HG03571 (cell line): ENCODE data around the gene KCNMA1.

Source experiments
- ATAC-seq: cut with Tn5 transposase; IDR thresholded peaks from one replicate; pipeline ENCODE4 v1.9.1; 2021; ENCODE audit not compliant: unreplicated experiment

The KCNMA1 gene

DNA sequence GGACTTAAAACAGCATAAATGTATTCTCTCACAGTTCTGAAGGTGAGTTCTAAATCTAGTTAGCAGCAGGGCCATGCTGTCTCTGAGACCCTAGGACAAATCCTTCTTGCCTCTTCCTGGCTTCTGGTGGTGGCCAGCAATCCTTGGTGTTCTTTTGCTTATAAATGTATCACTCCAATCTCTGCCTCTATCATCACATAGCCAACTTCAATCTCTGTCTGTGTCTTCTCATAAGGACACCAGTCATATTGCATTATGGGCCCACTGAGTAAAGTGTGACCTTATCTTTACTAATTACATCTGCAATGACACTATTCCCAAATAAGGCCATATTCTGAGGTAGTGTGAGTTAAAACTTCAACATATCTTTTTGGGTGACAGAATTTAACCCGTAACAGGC, 778.9 kb downstream of the KCNMA1 start:
- no peak for ATAC-seq

- ATAC-seq = no peak
Observed at GRCh38 chr10:76840802-76841201, 796.8 kb downstream of the KCNMA1 start.

- ATAC-seq = no peak
Observed at GRCh38 chr10:76839276-76839675, 798.3 kb downstream of the KCNMA1 start.

DNA sequence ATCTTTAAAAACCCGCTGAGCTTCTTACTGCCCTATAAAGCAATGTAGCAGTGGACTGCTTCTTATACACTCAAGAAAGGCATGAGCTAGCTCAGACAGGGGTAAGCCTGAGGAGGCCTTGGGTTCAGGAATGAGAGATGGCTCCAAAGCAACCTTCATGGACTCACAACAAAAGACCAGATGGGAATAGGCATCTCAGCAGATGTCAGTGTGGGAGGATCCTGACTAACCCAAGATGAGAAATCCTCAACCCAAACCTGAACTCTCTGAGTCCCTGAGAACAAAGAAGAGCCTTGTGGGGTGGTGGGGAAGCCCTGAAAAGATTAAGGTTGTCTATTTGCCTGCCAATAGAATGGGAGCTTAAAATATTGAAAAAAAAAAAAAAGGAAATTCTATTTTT, 807.4 kb downstream of the KCNMA1 start:
- ATAC-seq = no peak

DNA sequence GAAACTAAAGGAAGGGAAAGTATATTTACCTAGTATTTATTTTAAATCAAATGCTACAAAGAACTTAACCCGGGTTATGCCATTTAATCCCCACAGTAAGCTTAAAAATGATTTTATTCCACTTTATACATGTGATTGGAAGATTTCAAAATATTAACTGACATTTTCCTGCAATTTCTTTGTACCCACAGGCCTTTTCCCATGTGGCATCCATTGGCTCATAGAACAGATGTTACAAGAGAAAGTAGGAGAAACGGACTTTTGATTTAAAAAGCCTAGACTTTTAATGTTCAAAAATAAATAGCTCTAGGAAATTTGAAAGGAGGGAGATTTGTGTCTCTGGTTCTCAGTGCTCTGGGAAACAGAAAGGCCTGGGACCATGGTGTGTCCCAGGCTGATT, 807.9 kb downstream of the KCNMA1 start:
- ATAC-seq = no peak
